WTC11 (cell line): ENCODE data around the gene HS6ST1. TPM values are rescaled to one million over a fixed set of nuclear protein-coding genes. Genes with fewer than 3 reads are reported as not detected.
A peak's percentile ranks its signal among the peaks of the same experiment; 100 is the strongest.

Source experiments
- ATAC-seq: fragments of 200-7000 bp; cut with Tn5 transposase; 2 replicates; pipeline ENCODE4 v1.10.0; 2021; ENCODE audit warnings: mild to moderate bottlenecking, moderate library complexity
- CTCF ChIA-PET: fragments of 300-600 bp; sonication (Branson Sonifier 250); formaldehyde crosslinking; loops from one replicate; lab custom pipeline; 2021; ENCODE audit warnings: antibody characterized with exemption; lab: Charles Lee
- POLR2A ChIA-PET: fragments of 350-600 bp; sonication (Branson Sonifier 250); formaldehyde crosslinking; loops from one replicate; lab custom pipeline; 2021; ENCODE audit warnings: antibody characterized with exemption; lab: Charles Lee
- DNase-seq: peaks from one replicate; pipeline ENCODE4 v3.0.0; 2021; ENCODE audit warnings: low spot score
- H3K27ac Mint-ChIP-seq: 2 replicates; pipeline ENCODE4 v1.8.0; 2021; ENCODE audit warnings: mixed read lengths
- H3K27me3 Mint-ChIP-seq: 2 replicates; pipeline ENCODE4 v1.8.0; 2021; ENCODE audit warnings: low read depth, mild to moderate bottlenecking, moderate library complexity, mixed read lengths
- H3K36me3 Mint-ChIP-seq: 2 replicates; pipeline ENCODE4 v1.8.0; 2021; ENCODE audit warnings: mixed read lengths
- H3K4me1 Mint-ChIP-seq: 2 replicates; pipeline ENCODE4 v1.8.0; 2022; ENCODE audit warnings: mixed read lengths
- H3K4me3 Mint-ChIP-seq: 2 replicates; pipeline ENCODE4 v1.8.0; 2021; ENCODE audit warnings: mild to moderate bottlenecking, moderate library complexity, mixed read lengths
- H3K9me3 Mint-ChIP-seq: 2 replicates; pipeline ENCODE4 v1.8.0; 2021; ENCODE audit warnings: mixed read lengths
- AR ChIP-seq: fragments of 250-450 bp; sonication (Bioruptor Pico); IDR thresholded peaks from 2 replicates; pipeline ENCODE4 v1.9.0; 2021; ENCODE audit warnings: mild to moderate bottlenecking
- ATF1 ChIP-seq: sonication (generic); formaldehyde crosslinking; IDR thresholded peaks from 2 replicates; pipeline ENCODE4 v1.8.1; 2023; ENCODE audit warnings: mild to moderate bottlenecking, moderate library complexity, missing genetic modification reagents
- ELF4 ChIP-seq: sonication (generic); formaldehyde crosslinking; IDR thresholded peaks from 2 replicates; pipeline ENCODE4 v1.8.1; 2022; ENCODE audit warnings: low read depth, mild to moderate bottlenecking, moderate library complexity, missing genetic modification reagents
- ESRRA ChIP-seq: sonication (generic); formaldehyde crosslinking; IDR thresholded peaks from 2 replicates; pipeline ENCODE4 v1.8.1; 2022; ENCODE audit warnings: mild to moderate bottlenecking, missing genetic modification reagents, borderline replicate concordance
- FOXJ3 ChIP-seq: sonication (generic); formaldehyde crosslinking; IDR thresholded peaks from 2 replicates; pipeline ENCODE4 v1.9.0; 2021; ENCODE audit warnings: missing genetic modification reagents, mild to moderate bottlenecking, borderline replicate concordance
- FOXP4 ChIP-seq: sonication (generic); formaldehyde crosslinking; IDR thresholded peaks from 2 replicates; pipeline ENCODE4 v1.8.0; 2022; ENCODE audit warnings: mild to moderate bottlenecking, missing genetic modification reagents
- GABPB1 ChIP-seq: sonication (generic); formaldehyde crosslinking; IDR thresholded peaks from 2 replicates; pipeline ENCODE4 v1.8.1; 2023; ENCODE audit warnings: mild to moderate bottlenecking, missing genetic modification reagents
- IRF2 ChIP-seq: sonication (generic); formaldehyde crosslinking; IDR thresholded peaks from 2 replicates; pipeline ENCODE4 v1.8.0; 2022; ENCODE audit warnings: low read depth, missing genetic modification reagents, borderline replicate concordance
- JAZF1 ChIP-seq: fragments of 250-450 bp; sonication (Bioruptor Pico); IDR thresholded peaks from 2 replicates; pipeline ENCODE4 v1.9.0; 2021; ENCODE audit warnings: moderate library complexity, mild to moderate bottlenecking, inconsistent platforms
- MAX ChIP-seq: sonication (generic); formaldehyde crosslinking; IDR thresholded peaks from 2 replicates; pipeline ENCODE4 v1.8.0; 2022; ENCODE audit warnings: mild to moderate bottlenecking, missing genetic modification reagents
- MYBL2 ChIP-seq: sonication (generic); formaldehyde crosslinking; IDR thresholded peaks from 2 replicates; pipeline ENCODE4 v1.8.1; 2023; ENCODE audit warnings: mild to moderate bottlenecking, moderate library complexity, missing genetic modification reagents
- NFYB ChIP-seq: sonication (generic); formaldehyde crosslinking; conservative IDR thresholded peaks from 2 replicates; pipeline ENCODE4 v1.8.0; 2022; ENCODE audit warnings: low read depth, missing genetic modification reagents
- NR2C2 ChIP-seq: sonication (generic); formaldehyde crosslinking; IDR thresholded peaks from 2 replicates; pipeline ENCODE4 v1.8.0; 2022; ENCODE audit warnings: mild to moderate bottlenecking, missing genetic modification reagents
- PRRX2 ChIP-seq: fragments of 250-450 bp; sonication (Bioruptor Pico); IDR thresholded peaks from 2 replicates; pipeline ENCODE4 v1.8.0; 2021; ENCODE audit warnings: mild to moderate bottlenecking
- RORB ChIP-seq: fragments of 250-450 bp; sonication (Bioruptor Pico); IDR thresholded peaks from 2 replicates; pipeline ENCODE4 v1.9.0; 2021; ENCODE audit warnings: mild to moderate bottlenecking
- SMAD4 ChIP-seq: sonication (generic); formaldehyde crosslinking; IDR thresholded peaks from 2 replicates; pipeline ENCODE4 v1.8.0; 2022; ENCODE audit warnings: mild to moderate bottlenecking, missing genetic modification reagents
- STAT6 ChIP-seq: sonication (generic); formaldehyde crosslinking; conservative IDR thresholded peaks from 2 replicates; pipeline ENCODE4 v1.8.1; 2023; ENCODE audit warnings: mild to moderate bottlenecking, low read depth, missing genetic modification reagents, moderate library complexity
- TEAD4 ChIP-seq: sonication (generic); formaldehyde crosslinking; IDR thresholded peaks from 2 replicates; pipeline ENCODE4 v1.8.0; 2022; ENCODE audit warnings: mild to moderate bottlenecking, missing genetic modification reagents
- USF2 ChIP-seq: sonication (generic); formaldehyde crosslinking; IDR thresholded peaks from 2 replicates; pipeline ENCODE4 v1.8.1; 2023; ENCODE audit warnings: mild to moderate bottlenecking, missing genetic modification reagents, moderate library complexity
- ZNF138 ChIP-seq: sonication (generic); formaldehyde crosslinking; conservative IDR thresholded peaks from 2 replicates; pipeline ENCODE4 v1.8.1; 2022; ENCODE audit warnings: mild to moderate bottlenecking, moderate library complexity, missing genetic modification reagents
- ZNF263 ChIP-seq: sonication (generic); formaldehyde crosslinking; IDR thresholded peaks from 2 replicates; pipeline ENCODE4 v1.8.1; 2022; ENCODE audit warnings: low read depth, mild to moderate bottlenecking, moderate library complexity, missing genetic modification reagents
- total RNA-seq: library from RNA; stranded (reverse); gene quantifications from 3 replicates; pipeline ENCODE4 v1.2.3, GENCODE V29; 2021

Gene HS6ST1
- total RNA-seq, 1 experiment from 2014 or later: 55.5 TPM

- CTCF ChIA-PET: interaction anchor here (0.8 to 1.0 kb wide), 2 partner anchors 20 to 304 kb away, joined by 3 read pairs; no protein-coding TSS in a partner anchor
- no peaks in the 10 kb centered on the region for H3K9me3 Mint-ChIP-seq
- no peak for ATAC-seq
- no peak overlapping the region for H3K27ac Mint-ChIP-seq
- POLR2A ChIA-PET: no interaction called here
- TF ChIP-seq RORB (CRISPR knock-in tag): no peak
- H3K27me3 Mint-ChIP-seq: no peaks in the 10 kb centered on the region; the same call in 1 of the 2 replicates
- H3K4me1 Mint-ChIP-seq: peaks cover 44% of the 10 kb centered on the region
- no peaks in the 10 kb centered on the region for H3K36me3 Mint-ChIP-seq
- peak; percentile 7 for DNase-seq
- H3K4me3 Mint-ChIP-seq: no peak overlapping the region
Measured at GRCh38 chr2:128367601-128368359, 49.1 kb upstream of the HS6ST1 start.

- no peaks in the 10 kb centered on the region for H3K9me3 Mint-ChIP-seq
- H3K36me3 Mint-ChIP-seq: no peaks in the 10 kb centered on the region
- TF ChIP-seq IRF2 (CRISPR knock-in tag): no peak
- TF ChIP-seq USF2: no peak
- TF ChIP-seq GABPB1 (CRISPR knock-in tag): no peak
- no peak for TF ChIP-seq TEAD4 (CRISPR knock-in tag)
- no peak for TF ChIP-seq PRRX2 (CRISPR knock-in tag)
- no peak for TF ChIP-seq NFYB (CRISPR knock-in tag)
- TF ChIP-seq JAZF1 (CRISPR knock-in tag): no peak
- TF ChIP-seq ESRRA (CRISPR knock-in tag): no peak
- no peak for TF ChIP-seq MYBL2 (CRISPR knock-in tag)
- TF ChIP-seq ELF4 (CRISPR knock-in tag): no peak
- no peak for TF ChIP-seq ZNF138 (CRISPR knock-in tag)
- no peak for TF ChIP-seq NR2C2 (CRISPR knock-in tag)
- TF ChIP-seq STAT6 (CRISPR knock-in tag): no peak
- no peak for TF ChIP-seq SMAD4 (CRISPR knock-in tag)
- no peak for TF ChIP-seq ATF1 (CRISPR knock-in tag)
- H3K27me3 Mint-ChIP-seq: no peaks in the 10 kb centered on the region; the same call in 1 of the 2 replicates
- peaks cover 52% of the 10 kb centered on the region for H3K4me1 Mint-ChIP-seq
- ChIA-PET CTCF (interaction anchor here (0.8 to 1.0 kb wide), 2 partner anchors 21 to 303 kb away, joined by 3 read pairs; no protein-coding TSS in a partner anchor), POLR2A (no interaction called here)
- DNase-seq: peak; percentile 9
- 0 out of 2 replicates have a peak overlapping the region, but pooled peaks have one; percentile 5 for H3K27ac Mint-ChIP-seq
- H3K4me3 Mint-ChIP-seq: no peak overlapping the region
- no peak for ATAC-seq
Measured at GRCh38 chr2:128366713-128367511, 48.2 kb upstream of the HS6ST1 start.

GRCh38 chr2:128365217-128365905, 46.7 kb upstream of the HS6ST1 start:
- ATAC-seq (no peak), DNase-seq (peak; percentile 0)
- no peaks in the 10 kb centered on the region for H3K36me3 Mint-ChIP-seq
- H3K27ac Mint-ChIP-seq: no peak overlapping the region
- no peaks in the 10 kb centered on the region; the same call in 1 of the 2 replicates for H3K27me3 Mint-ChIP-seq
- ChIA-PET POLR2A (no interaction called here), CTCF (no interaction called here)
- no peak overlapping the region for H3K4me3 Mint-ChIP-seq
- no peaks in the 10 kb centered on the region for H3K9me3 Mint-ChIP-seq
- H3K4me1 Mint-ChIP-seq: peaks cover 60% of the 10 kb centered on the region
- TF ChIP-seq FOXJ3 (CRISPR knock-in tag) (no peak), AR (CRISPR knock-in tag) (no peak), IRF2 (CRISPR knock-in tag) (no peak), ZNF263 (CRISPR knock-in tag) (no peak), MAX (CRISPR knock-in tag) (no peak), FOXP4 (CRISPR knock-in tag) (no peak)
